ENCODE results near the gene NOS1.

NOS1 gene

GRCh38 chr12:117180758-117181467 is 180.5 kb downstream of the NOS1 start:
- Histone ChIP-seq H3K4me3 (ENCODE audit: insufficient read depth in 1 of 2, low read depth in 1 of 2, low read length in 2 of 2) (no peak overlapping the region), H3K27ac (ENCODE audit: low read length, poor library complexity, severe bottlenecking) (no peak overlapping the region), H4K8ac (ENCODE audit: low read length) (no peak overlapping the region), H3K9ac (ENCODE audit: low read length) (no peak overlapping the region), H3K9me3 (ENCODE audit: control insufficient read depth, low read length) (peaks cover 7% of the 10 kb centered on the region), H3K18ac (ENCODE audit: low read depth in 1 of 2, low read length in 2 of 2) (no peak overlapping the region), H3K14ac (ENCODE audit: low read length in 2 of 2) (no peak overlapping the region), H3K36me3 (ENCODE audit: control insufficient read depth in 1 of 2, insufficient read depth in 2 of 2, low read depth in 1 of 2, low read length in 2 of 2) (peaks cover 27 to 86% of the 10 kb centered on the region in 2 experiments), H3K4me2 (ENCODE audit: low read length, poor library complexity, severe bottlenecking) (no peak overlapping the region), H2BK15ac (ENCODE audit: low read depth, poor library complexity, severe bottlenecking) (no peak overlapping the region), H3K4ac (ENCODE audit: low read depth in 1 of 2, low read length in 2 of 2) (no peak overlapping the region), H3K79me1 (replicated peaks; ENCODE audit: low read length, poor library complexity, severe bottlenecking) (peaks cover 25% of the 10 kb centered on the region), H2BK120ac (ENCODE audit: low read depth, low read length) (no peak overlapping the region), H3K4me1 (ENCODE audit: control insufficient read depth, insufficient read depth, low read depth, low read length) (no peaks in the 10 kb centered on the region), H2AK5ac (ENCODE audit: low read length, severe bottlenecking) (no peak overlapping the region), H3K23ac (ENCODE audit: low read length in 2 of 2) (no peak overlapping the region), H3K27me3 (ENCODE audit: control insufficient read depth in 1 of 2, insufficient read depth in 1 of 2, low read length in 2 of 2) (no peaks in the 10 kb centered on the region), H2BK12ac (ENCODE audit: low read length in 2 of 2) (no peak overlapping the region), H4K91ac (ENCODE audit: low read length) (no peak overlapping the region), H2BK5ac (ENCODE audit: low read depth, low read length, poor library complexity, severe bottlenecking) (no peak overlapping the region), H2AFZ (ENCODE audit: low read depth, low read length) (no peak overlapping the region)
- WGBS, result 97% methylated on average over 3 of the region's 4 CpGs
- no peak for DNase-seq

GRCh38 chr12:117178745-117179144 is 182.7 kb downstream of the NOS1 start:
- H3K4me3 ChIP-seq (ENCODE audit: insufficient read depth in 1 of 2, low read depth in 1 of 2, low read length in 2 of 2), result no peak overlapping the region
- H3K9me3 ChIP-seq (ENCODE audit: control insufficient read depth, low read length), result peaks cover 7% of the 10 kb centered on the region
- H3K18ac ChIP-seq (ENCODE audit: low read depth in 1 of 2, low read length in 2 of 2), result no peak overlapping the region
- no peak overlapping the region for H3K27ac ChIP-seq (ENCODE audit: low read length, poor library complexity, severe bottlenecking)
- no peak overlapping the region for H2AK5ac ChIP-seq (ENCODE audit: low read length, severe bottlenecking)
- H3K14ac ChIP-seq (ENCODE audit: low read length in 2 of 2), result no peak overlapping the region
- H2BK120ac ChIP-seq (ENCODE audit: low read depth, low read length), result no peak overlapping the region
- no peak overlapping the region for H2AFZ ChIP-seq (ENCODE audit: low read depth, low read length)
- H3K27me3 ChIP-seq (ENCODE audit: control insufficient read depth in 1 of 2, insufficient read depth in 1 of 2, low read length in 2 of 2), result no peaks in the 10 kb centered on the region
- no peak overlapping the region for H2BK15ac ChIP-seq (ENCODE audit: low read depth, poor library complexity, severe bottlenecking)
- H4K91ac ChIP-seq (ENCODE audit: low read length), result no peak overlapping the region
- H3K4me1 ChIP-seq (ENCODE audit: control insufficient read depth, insufficient read depth, low read depth, low read length), result no peaks in the 10 kb centered on the region
- no peak overlapping the region for H2BK12ac ChIP-seq (ENCODE audit: low read length in 2 of 2)
- 96% methylated on average over 2 of the region's 2 CpGs for WGBS
- H3K9ac ChIP-seq (ENCODE audit: low read length), result no peak overlapping the region
- peaks cover 27% of the 10 kb centered on the region for H3K79me1 ChIP-seq (replicated peaks; ENCODE audit: low read length, poor library complexity, severe bottlenecking)
- no peak overlapping the region for H3K4me2 ChIP-seq (ENCODE audit: low read length, poor library complexity, severe bottlenecking)
- no peak overlapping the region for H2BK5ac ChIP-seq (ENCODE audit: low read depth, low read length, poor library complexity, severe bottlenecking)
- H3K4ac ChIP-seq (ENCODE audit: low read depth in 1 of 2, low read length in 2 of 2), result no peak overlapping the region
- H3K23ac ChIP-seq (ENCODE audit: low read length in 2 of 2), result no peak overlapping the region
- DNase-seq, result no peak
- no peak overlapping the region for H4K8ac ChIP-seq (ENCODE audit: low read length)
- H3K36me3 ChIP-seq (ENCODE audit: control insufficient read depth in 1 of 2, insufficient read depth in 2 of 2, low read depth in 1 of 2, low read length in 2 of 2), result peaks cover 30 to 87% of the 10 kb centered on the region in 2 experiments

DNA sequence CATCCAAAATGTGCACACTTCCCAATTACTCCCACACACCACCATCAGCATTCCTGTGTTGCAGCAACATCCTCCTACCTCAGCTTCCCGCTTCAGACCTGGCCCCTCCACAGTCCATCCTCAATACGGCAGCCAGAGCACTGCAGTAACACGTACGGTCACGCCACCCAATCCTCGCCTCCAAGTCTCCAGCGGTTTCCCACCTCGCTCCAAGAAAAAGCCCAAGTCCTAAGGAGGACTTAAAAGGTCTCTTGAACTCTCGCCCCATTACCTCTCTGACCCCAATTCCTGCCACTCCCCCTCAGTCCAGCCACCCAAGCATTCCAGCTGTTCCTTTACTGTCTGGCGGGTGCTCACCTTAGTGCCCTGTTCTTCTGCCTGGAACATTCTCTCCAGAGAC is 183.1 kb downstream of the NOS1 start:
- WGBS, result 99% methylated on average over 10 of the region's 10 CpGs
- no peaks in the 10 kb centered on the region for H3K4me1 ChIP-seq (ENCODE audit: control insufficient read depth, insufficient read depth, low read depth, low read length)
- no peak overlapping the region for H2BK120ac ChIP-seq (ENCODE audit: low read depth, low read length)
- H2BK5ac ChIP-seq (ENCODE audit: low read depth, low read length, poor library complexity, severe bottlenecking), result no peak overlapping the region
- no peak overlapping the region for H3K4me3 ChIP-seq (ENCODE audit: insufficient read depth in 1 of 2, low read depth in 1 of 2, low read length in 2 of 2)
- no peak overlapping the region for H2AFZ ChIP-seq (ENCODE audit: low read depth, low read length)
- peak overlapping the region in 1 of 2 experiments; percentile 7 for H2BK12ac ChIP-seq (ENCODE audit: low read length in 2 of 2)
- H3K4me2 ChIP-seq (ENCODE audit: low read length, poor library complexity, severe bottlenecking), result no peak overlapping the region
- H3K4ac ChIP-seq (ENCODE audit: low read depth in 1 of 2, low read length in 2 of 2), result no peak overlapping the region
- peaks cover 27% of the 10 kb centered on the region for H3K79me1 ChIP-seq (replicated peaks; ENCODE audit: low read length, poor library complexity, severe bottlenecking)
- no peak overlapping the region for H4K8ac ChIP-seq (ENCODE audit: low read length)
- H3K23ac ChIP-seq (ENCODE audit: low read length in 2 of 2), result no peak overlapping the region
- H3K9me3 ChIP-seq (ENCODE audit: control insufficient read depth, low read length), result peaks cover 7% of the 10 kb centered on the region
- H3K18ac ChIP-seq (ENCODE audit: low read depth in 1 of 2, low read length in 2 of 2), result no peak overlapping the region
- peaks cover 31 to 87% of the 10 kb centered on the region in 2 experiments for H3K36me3 ChIP-seq (ENCODE audit: control insufficient read depth in 1 of 2, insufficient read depth in 2 of 2, low read depth in 1 of 2, low read length in 2 of 2)
- no peak overlapping the region for H4K91ac ChIP-seq (ENCODE audit: low read length)
- no peak overlapping the region for H3K14ac ChIP-seq (ENCODE audit: low read length in 2 of 2)
- no peak overlapping the region for H2AK5ac ChIP-seq (ENCODE audit: low read length, severe bottlenecking)
- H3K27ac ChIP-seq (ENCODE audit: low read length, poor library complexity, severe bottlenecking), result no peak overlapping the region
- H3K9ac ChIP-seq (ENCODE audit: low read length), result no peak overlapping the region
- H2BK15ac ChIP-seq (ENCODE audit: low read depth, poor library complexity, severe bottlenecking), result no peak overlapping the region
- DNase-seq, result no peak
- no peaks in the 10 kb centered on the region for H3K27me3 ChIP-seq (ENCODE audit: control insufficient read depth in 1 of 2, insufficient read depth in 1 of 2, low read length in 2 of 2)

DNA sequence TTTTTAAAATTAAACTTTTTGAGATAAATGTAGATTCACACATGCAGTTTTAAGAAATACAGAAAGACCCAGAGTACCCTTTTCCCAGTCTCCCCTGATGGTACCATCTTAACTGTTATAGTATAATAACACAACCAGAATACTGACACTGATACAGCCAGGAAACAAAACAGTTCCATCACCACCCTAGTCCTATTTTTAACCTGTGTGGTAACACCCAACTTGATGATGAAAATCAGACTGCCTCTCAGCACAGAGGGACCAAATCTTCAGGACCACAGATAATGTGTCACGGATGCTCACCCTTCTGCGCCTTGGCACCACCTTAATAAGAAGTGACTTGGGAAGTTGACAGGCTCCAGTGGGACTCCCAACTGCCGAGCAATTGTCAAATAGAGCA is 189.3 kb downstream of the NOS1 start:
- Histone ChIP-seq H3K18ac (ENCODE audit: low read depth in 1 of 2, low read length in 2 of 2) (no peak overlapping the region), H3K9me3 (ENCODE audit: control insufficient read depth, low read length) (no peaks in the 10 kb centered on the region), H3K4me3 (ENCODE audit: insufficient read depth in 1 of 2, low read depth in 1 of 2, low read length in 2 of 2) (no peak overlapping the region), H2BK15ac (ENCODE audit: low read depth, poor library complexity, severe bottlenecking) (no peak overlapping the region), H3K36me3 (ENCODE audit: control insufficient read depth in 1 of 2, insufficient read depth in 2 of 2, low read depth in 1 of 2, low read length in 2 of 2) (peaks cover 36 to 87% of the 10 kb centered on the region in 2 experiments), H3K27me3 (ENCODE audit: control insufficient read depth in 1 of 2, insufficient read depth in 1 of 2, low read length in 2 of 2) (no peaks in the 10 kb centered on the region), H3K14ac (ENCODE audit: low read length in 2 of 2) (no peak overlapping the region), H3K4me2 (ENCODE audit: low read length, poor library complexity, severe bottlenecking) (no peak overlapping the region), H3K23ac (ENCODE audit: low read length in 2 of 2) (no peak overlapping the region), H2BK120ac (ENCODE audit: low read depth, low read length) (no peak overlapping the region), H3K9ac (ENCODE audit: low read length) (no peak overlapping the region), H4K91ac (ENCODE audit: low read length) (no peak overlapping the region), H2BK5ac (ENCODE audit: low read depth, low read length, poor library complexity, severe bottlenecking) (no peak overlapping the region), H2AFZ (ENCODE audit: low read depth, low read length) (no peak overlapping the region), H2AK5ac (ENCODE audit: low read length, severe bottlenecking) (no peak overlapping the region), H4K8ac (ENCODE audit: low read length) (no peak overlapping the region), H3K79me1 (replicated peaks; ENCODE audit: low read length, poor library complexity, severe bottlenecking) (peaks cover 26% of the 10 kb centered on the region), H3K4ac (ENCODE audit: low read depth in 1 of 2, low read length in 2 of 2) (no peak overlapping the region), H2BK12ac (ENCODE audit: low read length in 2 of 2) (no peak overlapping the region), H3K27ac (ENCODE audit: low read length, poor library complexity, severe bottlenecking) (no peak overlapping the region), H3K4me1 (ENCODE audit: control insufficient read depth, insufficient read depth, low read depth, low read length) (no peaks in the 10 kb centered on the region)
- 96% methylated on average over 3 of the region's 3 CpGs for WGBS
- DNase-seq, result no peak
